GM12891 (cell line): ENCODE results near the gene SCFD2.

Experiments used
- PAX5 ChIP-seq: IDR thresholded peaks from 2 replicates; pipeline ENCODE4 v1.6.1; 2011; ENCODE audit warnings: low read length, moderate library complexity, mild to moderate bottlenecking; ENCODE audit not compliant: insufficient read depth, severe bottlenecking
- POLR2A ChIP-seq: IDR thresholded peaks from 2 replicates; pipeline ENCODE4 v1.6.1; 2011; ENCODE audit warnings: low read depth, low read length, control low read depth
- POLR2AphosphoS5 ChIP-seq: IDR thresholded peaks from 2 replicates; pipeline ENCODE4 v1.6.1; 2011; ENCODE audit warnings: low read depth, low read length, control low read depth
- POU2F2 ChIP-seq: IDR thresholded peaks from 2 replicates; pipeline ENCODE4 v1.6.1; 2011; ENCODE audit warnings: low read depth, mild to moderate bottlenecking, control low read depth, low read length, moderate library complexity
- SPI1 ChIP-seq: IDR thresholded peaks from 2 replicates; pipeline ENCODE4 v1.6.1; 2011; ENCODE audit warnings: low read depth, low read length, control low read depth
- TAF1 ChIP-seq: IDR thresholded peaks from 2 replicates; pipeline ENCODE4 v1.6.1; 2011; ENCODE audit warnings: low read depth, low read length, control low read depth

- no peak for TF ChIP-seq POLR2A
- TF ChIP-seq POLR2AphosphoS5: no peak
- TF ChIP-seq SPI1: no peak
- TF ChIP-seq TAF1: no peak
- TF ChIP-seq POU2F2: no peak
- no peak for TF ChIP-seq PAX5
Measured at GRCh38 chr4:52866734-52867133, 499.1 kb downstream of the SCFD2 start.
